HG03378 (cell line): ENCODE measurements around the gene TMEM234.

ENCODE experiments used
- ATAC-seq: cut with Tn5 transposase; IDR thresholded peaks from one replicate; pipeline ENCODE4 v1.9.1; 2021; ENCODE audit warnings: mild to moderate bottlenecking, moderate library complexity; ENCODE audit not compliant: unreplicated experiment

The TMEM234 gene

GRCh38 chr1:32201011-32201855 lies 20.9 kb downstream of the TMEM234 start:
- ATAC-seq: no peak

- ATAC-seq: no peak
Measured at GRCh38 chr1:32200226-32201010, 21.7 kb downstream of the TMEM234 start, which contains the start of gene CCDC28B. Gene CCDC28B, plus strand, starts transcription at chr1:32200595. Its CDS starts 1,341 bp downstream, at chr1:32201936.

- no peak for ATAC-seq
Measured at GRCh38 chr1:32199717-32200072, 22.5 kb downstream of the TMEM234 start.

GRCh38 chr1:32199043-32199716 lies 23.0 kb downstream of the TMEM234 start:
- ATAC-seq: no peak

- ATAC-seq: no peak
Measured at GRCh38 chr1:32198237-32199042, 23.7 kb downstream of the TMEM234 start.

GRCh38 chr1:32197837-32198236 lies 24.3 kb downstream of the TMEM234 start:
- no peak for ATAC-seq

- no peak for ATAC-seq
Measured at GRCh38 chr1:32197074-32197473, 25.1 kb downstream of the TMEM234 start.

GRCh38 chr1:32195972-32196823 lies 26.0 kb downstream of the TMEM234 start:
- ATAC-seq: no peak

GRCh38 chr1:32195531-32195930 lies 26.6 kb downstream of the TMEM234 start:
- no peak for ATAC-seq

- ATAC-seq: no peak
Measured at GRCh38 chr1:32194984-32195383, 27.2 kb downstream of the TMEM234 start.

- ATAC-seq: no peak
Measured at GRCh38 chr1:32192220-32192948, 29.8 kb downstream of the TMEM234 start.

GRCh38 chr1:32187850-32188249 lies 34.3 kb downstream of the TMEM234 start:
- ATAC-seq: no peak

- ATAC-seq: no peak
Measured at GRCh38 chr1:32186491-32186890, 35.7 kb downstream of the TMEM234 start.

- no peak for ATAC-seq
Measured at GRCh38 chr1:32186077-32186476, 36.1 kb downstream of the TMEM234 start.

- ATAC-seq: no peak
Measured at GRCh38 chr1:32184650-32185049, 37.5 kb downstream of the TMEM234 start.

- ATAC-seq: no peak
Measured at GRCh38 chr1:32182060-32182459, 40.1 kb downstream of the TMEM234 start.

GRCh38 chr1:32181563-32181962 lies 40.6 kb downstream of the TMEM234 start:
- no peak for ATAC-seq

GRCh38 chr1:32181065-32181464 lies 41.1 kb downstream of the TMEM234 start:
- no peak for ATAC-seq
